GM21360 (cell line): ENCODE data around the gene ZNF808.
A peak's percentile ranks its signal among the peaks of the same experiment; 100 is the strongest.
"Not testable (repeated sequence)": the region's sequence is repeated elsewhere in the genome, so short reads cannot be mapped to it uniquely, and the experiment has no call there.

ENCODE experiments used
- ATAC-seq: cut with Tn5 transposase; IDR thresholded peaks from one replicate; pipeline ENCODE4 v1.9.1; 2021; ENCODE audit warnings: mild to moderate bottlenecking, moderate library complexity; ENCODE audit not compliant: unreplicated experiment

Gene ZNF808

GRCh38 chr19:52527134-52527955 is at the start of gene ZNF808:
Gene ZNF808 (plus strand): TSS chr19:52527668. CDS start chr19:52543285, 15,617 bp downstream.
- peak; percentile 78 for ATAC-seq

- ATAC-seq = not testable (repeated sequence)
Measured at GRCh38 chr19:52484111-52484743, 43.2 kb upstream of the ZNF808 start.

- not testable (repeated sequence) for ATAC-seq
Measured at GRCh38 chr19:52485064-52485463, 42.4 kb upstream of the ZNF808 start.

GRCh38 chr19:52485561-52486240 is 41.8 kb upstream of the ZNF808 start:
- ATAC-seq = not testable (repeated sequence)

- ATAC-seq = no peak
Measured at GRCh38 chr19:52492201-52492993, 35.1 kb upstream of the ZNF808 start.

- no peak for ATAC-seq
Measured at GRCh38 chr19:52492994-52493470, 34.4 kb upstream of the ZNF808 start.

- no peak for ATAC-seq
Measured at GRCh38 chr19:52494518-52494917, 33.0 kb upstream of the ZNF808 start.

- no peak for ATAC-seq
Measured at GRCh38 chr19:52498571-52498970, 28.9 kb upstream of the ZNF808 start.

GRCh38 chr19:52500474-52500873 is 27.0 kb upstream of the ZNF808 start:
- ATAC-seq = not testable (repeated sequence)

GRCh38 chr19:52500991-52501390 is 26.5 kb upstream of the ZNF808 start:
- not testable (repeated sequence) for ATAC-seq

GRCh38 chr19:52507266-52507665 is 20.2 kb upstream of the ZNF808 start:
- no peak for ATAC-seq

GRCh38 chr19:52516191-52516590 is 11.3 kb upstream of the ZNF808 start:
- ATAC-seq = no peak

- ATAC-seq = no peak
Measured at GRCh38 chr19:52518646-52519045, 8.8 kb upstream of the ZNF808 start.

- not testable (repeated sequence) for ATAC-seq
Measured at GRCh38 chr19:52519175-52519574, 8.3 kb upstream of the ZNF808 start.

- no peak for ATAC-seq
Measured at GRCh38 chr19:52520013-52520412, 7.5 kb upstream of the ZNF808 start.

GRCh38 chr19:52522551-52522950 is 4.9 kb upstream of the ZNF808 start:
- no peak for ATAC-seq

GRCh38 chr19:52524086-52524485 is 3.4 kb upstream of the ZNF808 start:
- no peak for ATAC-seq

- ATAC-seq = peak; percentile 9
Measured at GRCh38 chr19:52527956-52528351, 486 bp downstream of the ZNF808 start.

GRCh38 chr19:52532480-52532879 is 5.0 kb downstream of the ZNF808 start:
- ATAC-seq = no peak

- ATAC-seq = no peak
Measured at GRCh38 chr19:52533901-52534300, 6.4 kb downstream of the ZNF808 start.

- not testable (repeated sequence) for ATAC-seq
Measured at GRCh38 chr19:52535385-52535770, 7.9 kb downstream of the ZNF808 start.
